Activated CD4-positive, alpha-beta memory T cell treated with anti-CD3 and anti-CD28 coated beads, Interleukin-2, amount 10 ng/mL, durations not matched to agents 7 days and 5 days (primary cell): ENCODE data around the gene DNAL1. TPM values are rescaled to one million over a fixed set of nuclear protein-coding genes. Genes with fewer than 3 reads are reported as not detected.

ENCODE experiments used
- CTCF ChIA-PET: fragments of 350-600 bp; sonication (Branson Sonifier 250); formaldehyde crosslinking; loops from one replicate; lab custom pipeline; 2021; ENCODE audit warnings: antibody characterized with exemption, inconsistent platforms; lab: Charles Lee
- POLR2A ChIA-PET: fragments of 350-600 bp; sonication (Branson Sonifier 250); formaldehyde crosslinking; loops from one replicate; lab custom pipeline; 2021; ENCODE audit warnings: antibody characterized with exemption; lab: Charles Lee
- DNase-seq: peaks from one replicate; pipeline ENCODE4 v3.0.0-alpha.2; 2020
- H3K27ac Mint-ChIP-seq: one replicate; pipeline ENCODE4 v1.8.0; 2021; ENCODE audit warnings: mild to moderate bottlenecking, mixed read lengths
- H3K27me3 Mint-ChIP-seq: one replicate; pipeline ENCODE4 v1.8.0; 2021; ENCODE audit warnings: mixed read lengths
- H3K36me3 Mint-ChIP-seq: one replicate; pipeline ENCODE4 v1.8.0; 2021; ENCODE audit warnings: low read depth, mixed read lengths
- H3K4me1 Mint-ChIP-seq: one replicate; pipeline ENCODE4 v1.8.0; 2021; ENCODE audit warnings: mixed read lengths
- H3K4me3 Mint-ChIP-seq: one replicate; pipeline ENCODE4 v1.8.0; 2021; ENCODE audit warnings: mild to moderate bottlenecking, mixed read lengths
- H3K9me3 Mint-ChIP-seq: one replicate; pipeline ENCODE4 v1.8.0; 2021; ENCODE audit warnings: mixed read lengths
- total RNA-seq, 2 experiments: library from RNA; stranded (reverse); gene quantifications; one replicate each; pipeline ENCODE4 v1.2.3, GENCODE V29; 2021

The DNAL1 gene, protein sequence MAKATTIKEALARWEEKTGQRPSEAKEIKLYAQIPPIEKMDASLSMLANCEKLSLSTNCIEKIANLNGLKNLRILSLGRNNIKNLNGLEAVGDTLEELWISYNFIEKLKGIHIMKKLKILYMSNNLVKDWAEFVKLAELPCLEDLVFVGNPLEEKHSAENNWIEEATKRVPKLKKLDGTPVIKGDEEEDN
- total RNA-seq = 1 to 10 TPM; 6.8 to 7.2 TPM

DNA sequence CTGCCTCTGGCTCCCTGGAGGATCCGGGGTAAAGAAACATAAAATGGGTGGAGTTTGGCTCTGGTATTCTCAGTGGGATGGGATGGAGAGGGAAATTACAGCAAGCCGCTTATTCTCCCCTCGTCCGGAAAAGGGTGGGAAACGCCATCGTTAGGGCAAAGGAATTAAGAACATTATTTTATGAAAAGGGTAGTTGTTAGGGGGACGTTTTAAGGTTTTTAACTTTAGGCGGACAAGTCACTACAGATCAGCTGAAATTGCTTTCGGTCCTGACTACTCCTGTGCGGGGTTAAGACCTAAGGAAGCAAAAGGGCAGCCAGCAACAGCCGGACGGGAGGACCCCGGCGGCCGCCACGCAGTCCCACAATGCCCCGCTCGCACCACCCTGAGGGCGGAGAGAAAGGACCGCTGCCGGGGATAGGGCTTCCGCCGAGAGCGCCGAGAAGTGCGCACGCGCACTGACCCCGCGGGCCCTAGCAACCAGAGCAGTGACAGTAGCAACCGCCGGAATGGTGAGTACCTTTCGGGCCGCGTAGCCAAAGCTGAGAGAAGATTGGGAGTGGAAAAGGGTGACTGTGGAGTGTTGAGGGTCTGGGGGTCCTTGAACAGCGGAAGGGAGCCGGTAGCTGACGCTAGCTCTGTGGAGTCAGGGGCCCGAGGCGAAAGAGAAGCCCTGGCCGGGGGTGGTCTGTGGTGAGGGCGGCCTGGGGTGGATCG is at the start of gene DNAL1:
Gene DNAL1 (plus strand): TSS at position 456 of the 717 bp plus-strand sequence. CDS start 54 bp downstream, at position 510.
- H3K27ac Mint-ChIP-seq = peak within 1 kb of the TSS; percentile 79
- no peaks in the 10 kb centered on the region for H3K36me3 Mint-ChIP-seq
- POLR2A ChIA-PET = interaction anchor here (1.0 to 1.6 kb wide), 6 partner anchors 32 to 185 kb away, joined by 3 to 4 read pairs (median 4); partner anchors contain the start of genes ACOT6 and RIOX1
- peaks cover 18% of the 10 kb centered on the region for H3K4me1 Mint-ChIP-seq
- CTCF ChIA-PET = interaction anchor here (0.7 to 2.3 kb wide), 8 partner anchors 11 to 136 kb away, joined by 3 to 7 read pairs (median 4); partner anchors contain the start of genes ACOT2 and ACOT6
- no peaks in the 10 kb centered on the region for H3K27me3 Mint-ChIP-seq
- DNase-seq = peak; percentile 92
- peak within 1 kb of the TSS; percentile 91 for H3K4me3 Mint-ChIP-seq
- H3K9me3 Mint-ChIP-seq = no peaks in the 10 kb centered on the region

DNA sequence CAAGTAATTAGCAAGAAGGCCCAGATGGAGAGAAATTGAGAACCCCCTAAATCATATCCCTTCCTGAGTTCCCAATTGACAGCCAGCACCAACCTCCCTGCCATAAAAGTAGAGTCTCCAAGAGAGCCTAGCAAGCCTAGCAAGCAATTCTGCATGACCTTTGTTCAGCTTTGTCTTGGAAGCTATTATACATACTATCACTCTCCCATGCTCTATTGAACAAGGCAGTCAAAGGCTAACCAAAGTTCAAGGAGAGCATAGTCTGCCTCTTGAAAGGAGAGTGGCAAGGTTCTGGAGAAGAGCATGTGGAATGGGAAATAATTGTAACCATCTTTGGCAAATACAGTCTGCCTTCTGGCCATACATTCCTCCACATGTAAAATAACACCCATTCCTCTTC is 45.3 kb upstream of the DNAL1 start:
- H3K9me3 Mint-ChIP-seq = no peaks in the 10 kb centered on the region
- no peak overlapping the region for H3K4me3 Mint-ChIP-seq
- POLR2A ChIA-PET = no interaction called here
- DNase-seq = no peak
- no peaks in the 10 kb centered on the region for H3K27me3 Mint-ChIP-seq
- CTCF ChIA-PET = interaction anchor here (0.5 kb wide), 1 partner anchor 30 kb away, joined by 3 read pairs; no protein-coding TSS in a partner anchor
- peaks cover 4% of the 10 kb centered on the region for H3K4me1 Mint-ChIP-seq
- no peak overlapping the region for H3K27ac Mint-ChIP-seq
- no peaks in the 10 kb centered on the region for H3K36me3 Mint-ChIP-seq

DNA sequence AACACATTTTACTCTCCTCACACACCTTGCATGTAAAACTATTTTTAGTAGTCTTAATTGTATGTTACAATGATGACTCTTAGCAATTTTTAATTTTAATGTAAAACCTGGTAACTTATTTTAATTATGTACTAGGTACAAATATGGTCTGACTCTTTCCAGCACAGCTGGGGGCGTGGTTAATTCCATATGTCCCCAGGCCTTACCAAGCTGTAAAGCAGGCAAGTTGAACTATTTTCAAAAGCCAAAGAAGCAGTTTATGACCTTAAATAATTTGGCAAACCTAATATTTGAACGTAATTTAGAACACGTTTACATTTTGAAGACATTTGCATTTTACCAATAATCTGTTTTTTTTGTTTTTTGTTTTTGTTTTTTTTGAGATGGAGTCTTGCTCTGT is 41.8 kb upstream of the DNAL1 start:
- H3K36me3 Mint-ChIP-seq = no peaks in the 10 kb centered on the region
- no peaks in the 10 kb centered on the region for H3K27me3 Mint-ChIP-seq
- no peaks in the 10 kb centered on the region for H3K9me3 Mint-ChIP-seq
- CTCF ChIA-PET = no interaction called here
- POLR2A ChIA-PET = no interaction called here
- no peak overlapping the region for H3K4me3 Mint-ChIP-seq
- DNase-seq = no peak
- no peak overlapping the region for H3K27ac Mint-ChIP-seq
- peaks cover 11% of the 10 kb centered on the region for H3K4me1 Mint-ChIP-seq

DNA sequence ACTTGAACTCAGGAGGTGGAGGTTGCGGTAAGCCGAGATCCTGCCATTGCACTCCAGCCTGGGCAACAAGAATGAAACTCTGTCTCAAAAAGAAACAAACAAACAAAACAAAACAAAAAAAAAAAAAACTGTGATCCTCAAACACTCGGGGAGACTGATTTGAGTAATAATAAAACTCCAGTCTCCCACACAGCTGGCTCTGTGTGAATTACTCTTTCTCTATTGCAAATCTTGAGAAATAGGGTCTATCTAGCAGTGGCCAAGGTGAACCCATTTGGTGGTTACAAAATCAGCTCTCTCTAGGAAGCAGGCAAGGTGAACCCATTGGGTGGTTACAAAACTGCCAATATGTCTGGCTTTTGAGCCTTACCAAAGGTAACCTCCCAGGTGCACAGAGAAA is 38.5 kb upstream of the DNAL1 start:
- Mint-ChIP-seq H3K9me3 (no peaks in the 10 kb centered on the region), H3K27ac (no peak overlapping the region), H3K36me3 (no peaks in the 10 kb centered on the region), H3K27me3 (peaks cover 9% of the 10 kb centered on the region), H3K4me3 (no peak overlapping the region), H3K4me1 (peaks cover 11% of the 10 kb centered on the region)
- POLR2A ChIA-PET = interaction anchor here (1.0 kb wide), 1 partner anchor 17 kb away, joined by 3 read pairs; no protein-coding TSS in a partner anchor
- CTCF ChIA-PET = interaction anchor here (0.6 to 1.7 kb wide), 3 partner anchors 35 to 462 kb away, joined by 3 to 5 read pairs (median 5); no protein-coding TSS in a partner anchor
- no peak for DNase-seq

DNA sequence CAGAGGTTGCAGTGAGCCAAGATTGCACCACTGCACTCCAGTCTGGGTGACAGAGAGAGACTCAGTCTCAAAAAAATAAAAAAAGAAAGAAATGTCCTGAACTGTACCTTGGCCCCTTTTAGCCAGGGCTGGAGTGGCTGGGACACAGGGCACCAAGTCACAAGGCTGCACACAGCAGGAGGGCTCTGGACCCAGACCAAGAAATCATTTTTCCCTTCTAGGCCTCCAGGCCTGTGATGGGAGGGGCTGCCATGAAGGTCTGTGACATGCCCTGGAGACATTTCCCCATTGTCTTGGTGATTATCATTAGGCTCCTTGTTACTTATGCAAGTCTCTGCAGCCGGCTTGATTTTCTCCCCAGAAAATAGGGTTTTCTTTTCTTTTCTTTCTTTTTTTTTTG is 37.5 kb upstream of the DNAL1 start:
- H3K27ac Mint-ChIP-seq = no peak overlapping the region

DNA sequence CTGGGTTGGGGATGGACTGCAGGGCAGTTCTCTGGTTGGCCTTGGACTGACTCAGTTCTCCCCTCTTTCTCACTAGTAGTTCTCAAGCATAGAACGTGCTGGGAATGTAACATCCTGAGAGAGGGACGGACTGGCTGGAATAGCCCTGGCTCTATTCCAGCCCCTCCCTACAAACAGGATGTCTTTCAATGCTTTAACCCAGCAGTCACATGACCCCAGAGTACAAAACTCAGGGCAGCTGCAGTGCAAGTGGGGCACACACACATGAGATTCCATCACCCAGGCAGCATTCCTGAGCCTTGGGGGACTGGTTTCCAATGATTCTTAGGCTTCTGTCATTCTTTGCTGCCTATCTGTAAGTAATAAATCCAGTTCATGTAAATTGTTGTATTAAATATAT is 34.1 kb upstream of the DNAL1 start:
- ChIA-PET POLR2A (no interaction called here), CTCF (no interaction called here)
- Mint-ChIP-seq H3K27ac (no peak overlapping the region), H3K27me3 (peaks cover 25% of the 10 kb centered on the region), H3K4me3 (no peak overlapping the region), H3K4me1 (peaks cover 15% of the 10 kb centered on the region), H3K9me3 (no peaks in the 10 kb centered on the region), H3K36me3 (no peaks in the 10 kb centered on the region)
- no peak for DNase-seq

More for the DNA sequence above, 37.5 kb upstream of the DNAL1 start:
- H3K9me3 Mint-ChIP-seq = no peaks in the 10 kb centered on the region
- POLR2A ChIA-PET = no interaction called here
- no peaks in the 10 kb centered on the region for H3K36me3 Mint-ChIP-seq
- no peak for DNase-seq
- no peak overlapping the region for H3K4me3 Mint-ChIP-seq
- CTCF ChIA-PET = interaction anchor here (0.6 to 1.5 kb wide), 2 partner anchors 36 to 39 kb away, joined by 3 to 5 read pairs; no protein-coding TSS in a partner anchor
- peaks cover 14% of the 10 kb centered on the region for H3K27me3 Mint-ChIP-seq
- H3K4me1 Mint-ChIP-seq = peaks cover 12% of the 10 kb centered on the region

DNA sequence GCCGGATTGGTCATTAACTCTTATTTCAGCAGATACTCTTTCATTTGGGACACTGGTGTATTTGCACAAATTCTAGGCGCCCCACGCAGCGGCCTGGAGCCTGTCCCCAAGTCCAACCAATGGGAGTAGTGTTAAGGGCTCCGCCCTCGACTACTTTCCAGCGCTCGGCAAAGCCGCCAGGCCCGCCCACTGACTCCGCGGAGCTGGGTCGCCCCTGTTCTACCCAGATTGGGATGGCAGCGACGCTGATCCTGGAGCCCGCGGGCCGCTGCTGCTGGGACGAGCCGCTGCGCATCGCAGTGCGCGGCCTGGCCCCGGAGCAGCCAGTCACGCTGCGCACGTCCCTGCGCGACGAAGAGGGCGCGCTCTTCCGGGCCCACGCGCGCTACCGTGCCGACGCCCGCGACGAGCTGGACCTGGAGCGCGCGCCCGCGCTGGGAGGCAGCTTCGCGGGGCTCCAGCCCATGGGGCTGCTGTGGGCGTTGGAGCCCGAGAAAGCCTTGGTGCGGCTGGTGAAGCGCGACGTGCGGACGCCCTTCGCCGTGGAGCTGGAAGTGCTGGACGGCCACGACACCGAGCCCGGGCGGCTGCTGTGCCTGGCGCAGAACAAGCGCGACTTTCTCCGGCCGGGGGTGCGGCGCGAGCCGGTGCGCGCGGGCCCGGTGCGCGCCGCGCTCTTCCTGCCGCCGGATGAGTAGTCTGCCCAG is 32.3 kb upstream of the DNAL1 start, which contains the start of gene ACOT6:
Gene ACOT6 (plus strand): TSS at position 179 of the 707 bp plus-strand sequence. CDS start 55 bp downstream, at position 234.
- Mint-ChIP-seq H3K4me1 (peaks cover 8% of the 10 kb centered on the region), H3K27ac (no peak within 1 kb of the TSS), H3K9me3 (no peaks in the 10 kb centered on the region), H3K36me3 (no peaks in the 10 kb centered on the region), H3K27me3 (peaks cover 25% of the 10 kb centered on the region), H3K4me3 (peak within 1 kb of the TSS; percentile 77)
- ChIA-PET CTCF (interaction anchor here (1.1 to 2.3 kb wide), 7 partner anchors 17 to 142 kb away, joined by 3 to 12 read pairs (median 4); partner anchors contain the start of genes ACOT2, ACOT4 and DNAL1), POLR2A (interaction anchor here (0.7 to 1.8 kb wide), 7 partner anchors 17 to 335 kb away, joined by 3 to 16 read pairs (median 5); partner anchors contain the start of genes ACOT2, DNAL1 and RIOX1)
- peak; percentile 63 for DNase-seq

DNA sequence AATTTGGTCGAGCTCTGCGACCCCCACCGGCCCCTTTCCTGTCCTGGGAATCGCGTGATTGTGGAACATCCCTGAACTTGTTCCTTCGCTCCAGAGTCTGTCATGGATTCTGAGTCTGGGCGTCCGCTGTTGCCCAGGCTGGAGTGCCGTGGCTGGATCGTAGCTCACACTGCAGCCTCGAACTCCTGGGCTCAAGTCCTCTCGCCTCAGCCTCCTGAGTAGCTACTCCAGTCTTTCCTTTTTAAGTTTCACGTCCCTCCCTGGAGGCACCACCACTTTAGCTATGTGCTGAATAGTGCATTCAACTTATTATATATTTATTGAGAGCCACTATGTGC is 31.8 kb upstream of the DNAL1 start:
- peaks cover 8% of the 10 kb centered on the region for H3K4me1 Mint-ChIP-seq
- H3K4me3 Mint-ChIP-seq = peak overlapping the region; percentile 77
- CTCF ChIA-PET = interaction anchor here (1.1 to 2.3 kb wide), 7 partner anchors 17 to 142 kb away, joined by 3 to 12 read pairs (median 4); partner anchors contain the start of genes ACOT2, ACOT4 and DNAL1
- POLR2A ChIA-PET = interaction anchor here (0.6 to 1.8 kb wide), 9 partner anchors 17 to 334 kb away, joined by 3 to 16 read pairs (median 3); partner anchors contain the start of genes ACOT2, DNAL1 and RIOX1
- no peak for DNase-seq
- no peaks in the 10 kb centered on the region for H3K36me3 Mint-ChIP-seq
- peaks cover 25% of the 10 kb centered on the region for H3K27me3 Mint-ChIP-seq
- no peaks in the 10 kb centered on the region for H3K9me3 Mint-ChIP-seq
- H3K27ac Mint-ChIP-seq = no peak overlapping the region

DNA sequence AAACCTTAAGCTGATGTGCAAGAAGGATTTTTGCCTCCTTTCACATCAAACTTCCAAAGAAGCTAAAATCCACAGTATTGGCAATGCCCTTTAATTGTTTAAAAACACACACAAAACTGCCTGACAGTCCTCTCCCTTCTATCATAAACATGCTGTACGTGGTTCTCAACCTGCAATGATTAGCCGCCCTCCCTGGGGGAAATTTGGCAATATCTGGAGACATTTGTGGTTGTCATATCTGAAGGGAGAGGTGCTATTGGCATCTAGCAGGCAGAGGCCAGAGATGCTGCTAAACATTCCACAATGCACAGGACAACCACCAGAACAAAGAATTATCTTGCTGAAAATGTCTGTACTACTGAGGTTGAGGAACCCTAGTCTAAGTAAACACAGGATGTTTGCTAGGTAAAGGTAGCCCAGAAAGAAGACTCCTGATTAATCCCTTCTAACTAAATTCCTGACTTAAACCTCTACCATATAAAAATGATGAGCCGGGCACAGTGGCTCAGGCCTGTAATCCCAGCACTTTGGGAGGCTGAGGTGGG is 31.3 kb upstream of the DNAL1 start:
- CTCF ChIA-PET = interaction anchor here (1.0 to 2.3 kb wide), 7 partner anchors 16 to 141 kb away, joined by 3 to 12 read pairs (median 4); partner anchors contain the start of genes ACOT2, ACOT4 and DNAL1
- no peak overlapping the region for H3K27ac Mint-ChIP-seq
- H3K9me3 Mint-ChIP-seq = no peaks in the 10 kb centered on the region
- H3K4me1 Mint-ChIP-seq = peaks cover 8% of the 10 kb centered on the region
- no peak for DNase-seq
- no peaks in the 10 kb centered on the region for H3K36me3 Mint-ChIP-seq
- POLR2A ChIA-PET = interaction anchor here (0.6 to 1.8 kb wide), 7 partner anchors 18 to 160 kb away, joined by 3 to 16 read pairs (median 5); partner anchors contain the start of genes ACOT2 and RIOX1
- peak overlapping the region; percentile 77 for H3K4me3 Mint-ChIP-seq
- peaks cover 20% of the 10 kb centered on the region for H3K27me3 Mint-ChIP-seq

DNA sequence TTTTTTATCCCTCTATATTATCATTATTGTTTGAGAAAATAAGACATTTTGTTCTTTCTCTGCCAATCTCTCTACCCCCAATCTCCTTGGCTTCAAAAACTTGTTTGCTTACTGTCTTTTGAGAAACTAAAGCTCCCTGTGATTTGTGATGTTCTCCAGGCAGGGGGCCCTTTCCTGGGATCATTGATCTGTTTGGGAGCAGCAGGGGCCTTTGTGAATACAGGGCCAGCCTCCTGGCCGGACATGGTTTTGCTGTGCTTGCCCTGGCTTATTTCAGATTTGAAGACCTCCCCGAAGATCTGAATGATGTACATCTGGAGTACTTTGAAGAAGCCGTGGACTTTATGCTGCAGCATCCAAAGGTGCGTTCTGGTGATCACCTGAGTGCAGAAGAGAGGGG is 28.0 kb upstream of the DNAL1 start:
- POLR2A ChIA-PET = no interaction called here
- Mint-ChIP-seq H3K27ac (no peak overlapping the region), H3K4me3 (no peak overlapping the region), H3K9me3 (no peaks in the 10 kb centered on the region), H3K36me3 (no peaks in the 10 kb centered on the region), H3K27me3 (peaks cover 14% of the 10 kb centered on the region), H3K4me1 (peaks cover 8% of the 10 kb centered on the region)
- CTCF ChIA-PET = no interaction called here
- DNase-seq = no peak

DNA sequence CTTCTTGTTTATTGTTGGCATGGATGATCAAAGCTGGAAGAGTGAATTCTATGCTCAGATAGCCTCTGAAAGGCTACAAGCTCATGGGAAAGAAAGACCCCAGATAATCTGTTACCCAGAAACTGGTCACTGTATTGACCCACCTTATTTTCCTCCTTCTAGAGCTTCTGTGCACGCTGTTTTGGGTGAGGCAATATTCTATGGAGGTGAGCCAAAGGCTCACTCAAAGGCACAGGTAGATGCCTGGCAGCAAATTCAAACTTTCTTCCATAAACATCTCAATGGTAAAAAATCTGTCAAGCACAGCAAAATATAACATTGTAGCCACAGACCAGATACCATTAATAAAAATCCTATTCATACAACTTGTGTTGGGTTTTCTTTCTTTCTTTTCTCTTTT is 25.3 kb upstream of the DNAL1 start:
- DNase-seq = no peak
- Mint-ChIP-seq H3K4me1 (no peaks in the 10 kb centered on the region), H3K36me3 (no peaks in the 10 kb centered on the region), H3K4me3 (no peak overlapping the region), H3K27ac (no peak overlapping the region), H3K27me3 (no peaks in the 10 kb centered on the region), H3K9me3 (no peaks in the 10 kb centered on the region)
- POLR2A ChIA-PET = no interaction called here
- CTCF ChIA-PET = interaction anchor here (1.1 to 1.6 kb wide), 2 partner anchors 13 to 110 kb away, joined by 4 read pairs; no protein-coding TSS in a partner anchor

DNA sequence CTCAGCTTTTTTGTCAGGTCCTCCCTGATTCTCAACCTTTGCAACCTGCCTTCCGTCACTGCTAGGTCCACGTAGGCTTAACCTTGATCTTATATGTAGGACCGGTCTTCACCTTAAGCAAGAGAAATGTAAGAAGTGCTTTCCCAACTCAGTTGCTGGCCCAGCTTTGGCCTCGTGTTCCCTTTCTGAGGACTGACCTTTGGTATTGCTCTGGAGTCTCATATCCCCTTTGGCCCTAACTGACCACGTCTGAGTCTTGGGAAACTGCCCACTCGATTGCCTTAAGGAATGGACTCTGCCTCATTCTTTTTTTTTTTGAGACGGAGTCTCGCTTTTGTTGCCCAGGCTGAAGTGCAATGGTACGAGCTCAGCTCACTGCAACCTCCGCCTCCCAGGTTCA is 24.5 kb upstream of the DNAL1 start:
- H3K4me3 Mint-ChIP-seq = no peak overlapping the region
- H3K27me3 Mint-ChIP-seq = no peaks in the 10 kb centered on the region
- no peaks in the 10 kb centered on the region for H3K36me3 Mint-ChIP-seq
- no peak overlapping the region for H3K27ac Mint-ChIP-seq
- CTCF ChIA-PET = interaction anchor here (0.6 to 1.6 kb wide), 2 partner anchors 13 to 453 kb away, joined by 3 to 4 read pairs; no protein-coding TSS in a partner anchor
- H3K9me3 Mint-ChIP-seq = no peaks in the 10 kb centered on the region
- POLR2A ChIA-PET = no interaction called here
- DNase-seq = no peak
- H3K4me1 Mint-ChIP-seq = no peaks in the 10 kb centered on the region
